Right lobe of liver (tissue), 6 donors: Measurements from ENCODE around the gene FUT2. TPM values are rescaled to one million over a fixed set of nuclear protein-coding genes. Genes with fewer than 3 reads are reported as not detected.
"Not testable (repeated sequence)": the region's sequence is repeated elsewhere in the genome, so short reads cannot be mapped to it uniquely, and the experiment has no call there.

Experiments used
- ATAC-seq, 4 donors: fragments of 200-7000 bp; cut with Tn5 transposase; one replicate each; pipeline ENCODE4 v1.9.1; 2020; ENCODE audit warnings: mild to moderate bottlenecking in 4 of 4, moderate library complexity in 4 of 4
- DNase-seq, 3 donors: peaks; one replicate each; pipeline ENCODE4 v3.0.0-alpha.2; 2020
- H3K27ac ChIP-seq, 3 donors: fragments of 200-600 bp; one replicate each; pipeline ENCODE4 v1.8.0; 2022
- H3K27me3 ChIP-seq, 2 donors: fragments of 200-600 bp; one replicate each; pipeline ENCODE4 v1.8.0; 2022
- H3K36me3 ChIP-seq, 4 donors: fragments of 200-600 bp; sonication (generic) in 1 of 4; one replicate each; pipeline versions ENCODE4 v1.5.1 to v1.8.0; 2017 to 2022; ENCODE audit warnings: control low read depth in 1 of 4
- H3K4me1 ChIP-seq, 4 donors: fragments of 200-600 bp; sonication (generic) in 1 of 4; one replicate each; pipeline versions ENCODE4 v1.5.1 to v1.8.0; 2017 to 2022; ENCODE audit warnings: control low read depth in 1 of 4
- H3K4me3 ChIP-seq, 3 donors: fragments of 200-600 bp; one replicate each; pipeline ENCODE4 v1.8.0; 2022
- H3K9me3 ChIP-seq, 4 donors: fragments of 200-600 bp; sonication (generic) in 1 of 4; one replicate each; pipeline versions ENCODE4 v1.5.1 to v1.8.0; 2017 to 2022; ENCODE audit warnings: control low read depth in 1 of 4
- CTCF ChIP-seq, 4 donors: fragments of 200-600 bp in 3 of 4; fragments of 450-650 bp in 1 of 4; IDR thresholded peaks; one replicate each; pipeline versions ENCODE4 v1.5.1 to v1.8.0; 2016 to 2022; ENCODE audit warnings: antibody characterized with exemption in 4 of 4, mild to moderate bottlenecking in 2 of 4
- POLR2A ChIP-seq: fragments of 450-650 bp; IDR thresholded peaks from one replicate; pipeline ENCODE4 v1.6.1; 2017; ENCODE audit warnings: antibody characterized with exemption, mild to moderate bottlenecking
- WGBS: methylation state at CpG from one replicate; pipeline ENCODE4 v1.1.6; 2018; ENCODE audit warnings: low coverage, low lambda C conversion rate; ENCODE audit not compliant: insufficient coverage; ENCODE audit errors: missing lambda C conversion rate; 5-methylcytosine and 5-hydroxymethylcytosine counted together
- intact Hi-C, 2 donors: fragments of 100-400 bp; cut with DNase I; formaldehyde crosslinking; loops; one replicate each; pipeline versions ENCODE4 v1.11.2 to v1.14.1; 2022
- total RNA-seq, 6 experiments: library from RNA; depleted of rRNA in 2 of 6; stranded (reverse); fragments of >200 nt in 2 of 6; fragmentation: NEBNext Ultra II Directional in 3 of 6; extraction: Animal tissue kit (Norgen Biotek cat#: 25700) in 3 of 6; gene quantifications; one replicate each; pipeline versions ENCODE4 v1.1.0 to v1.2.4, GENCODE V29; 2016 to 2023
- donor health status: DM: no; HTN: yes; CAD: no.
- donor health status: DM: no; HTN: no; CAD: no.
- donor health status: DM: no; HTN: no; CAD: no.
- donor health status: DM: no; HTN: yes; CAD: no.
- donor health status: DM: no; HTN: yes; CAD: no.

The FUT2 gene
- total RNA-seq, 6 experiments from 2014 or later: 2.6 TPM; not detected in 5

- no peak for DNase-seq
- WGBS: 57% methylated on average over 7 of the region's 24 CpGs
- TF ChIP-seq POLR2A (no peak), CTCF (IDR thresholded peaks at IDR 0.05) (no peak)
- H3K27me3 ChIP-seq: no peaks in the 10 kb centered on the region
- H3K4me3 ChIP-seq: no peak overlapping the region
- H3K27ac ChIP-seq: no peak overlapping the region
- H3K36me3 ChIP-seq: no peaks in the 10 kb centered on the region
- ATAC-seq: no peak
- no peaks in the 10 kb centered on the region for H3K9me3 ChIP-seq
- intact Hi-C loops: no loop called here
- peaks cover 0 to 3% (median 0%) of the 10 kb centered on the region in 4 donors for H3K4me1 ChIP-seq
Measured at GRCh38 chr19:48716562-48717291, 21.0 kb downstream of the FUT2 start.

GRCh38 chr19:48718106-48718505, 22.3 kb downstream of the FUT2 start:
- H3K36me3 ChIP-seq, H3K4me3 ChIP-seq, H3K27me3 ChIP-seq, H3K9me3 ChIP-seq, H3K4me1 ChIP-seq, intact Hi-C loops, DNase-seq, ATAC-seq, H3K27ac ChIP-seq: not testable (repeated sequence)
- 92% methylated on average over 13 of the region's 13 CpGs for WGBS

GRCh38 chr19:48718711-48719231, 23.0 kb downstream of the FUT2 start:
- H3K4me1 ChIP-seq: peaks cover 0 to 3% (median 0%) of the 10 kb centered on the region in 4 donors

DNA sequence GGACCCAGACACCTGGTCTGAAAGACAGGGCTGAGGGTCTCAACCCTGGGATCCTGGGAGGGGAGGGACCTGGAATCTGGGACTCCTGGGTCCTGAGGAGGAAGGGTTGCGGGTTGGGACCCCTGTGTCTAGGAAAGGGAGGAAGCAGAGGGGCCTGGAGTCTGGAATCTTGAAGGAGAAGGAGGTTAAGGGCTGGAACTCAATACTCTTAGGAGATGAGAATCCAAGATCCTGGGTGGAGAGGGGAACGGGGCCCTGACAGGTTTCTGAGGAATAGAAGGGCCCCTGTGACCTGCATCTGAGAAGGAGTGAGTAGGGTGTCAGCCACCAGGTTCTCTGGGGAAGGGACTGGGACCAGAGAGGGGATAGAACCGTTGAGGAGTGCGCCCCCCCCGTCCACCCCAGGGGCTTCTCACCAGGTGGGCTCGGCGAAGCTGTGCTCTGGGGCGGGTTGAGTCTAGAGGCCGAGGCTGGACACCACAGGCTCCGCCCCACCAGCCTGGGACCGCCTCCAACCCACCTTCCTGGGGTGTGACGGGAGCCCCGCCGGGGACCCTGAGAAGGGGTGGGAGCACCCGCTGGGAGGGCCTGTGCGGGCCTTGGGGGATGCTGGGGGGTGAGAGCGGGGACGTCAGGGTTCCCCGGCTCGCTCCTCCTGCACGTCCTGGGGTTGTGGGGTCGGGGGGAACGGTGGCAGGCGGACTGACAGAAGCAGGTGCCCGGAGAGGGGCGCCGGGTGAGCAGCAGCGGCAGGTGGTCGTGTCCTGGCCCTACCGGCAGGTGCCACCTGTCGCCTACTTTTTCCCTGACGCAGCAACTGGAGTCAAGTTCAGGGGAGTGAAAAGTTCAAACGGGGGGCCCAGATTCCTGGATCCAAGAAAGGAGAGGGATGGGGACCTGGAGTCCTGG, 23.7 kb downstream of the FUT2 start, which contains the start of gene MAMSTR:
MAMSTR (minus strand) TSS at position 463 of the 909 bp plus-strand sequence. CDS start 694 bp downstream, outside the sequence.
- TF ChIP-seq POLR2A: no peak
- no peaks in the 10 kb centered on the region for H3K9me3 ChIP-seq
- DNase-seq (no peak), ATAC-seq (no peak)
- whole genome bisulfite sequencing: 85% methylated on average over 12 of the region's 33 CpGs
- peaks cover 0 to 3% (median 0%) of the 10 kb centered on the region in 4 donors for H3K4me1 ChIP-seq
- H3K27ac ChIP-seq: peak within 1 kb of the TSS in 2 of 3 donors; percentile 33 to 62
- no peaks in the 10 kb centered on the region for H3K36me3 ChIP-seq
- peak within 1 kb of the TSS in 2 of 3 donors; percentile 59 to 63 for H3K4me3 ChIP-seq
- intact Hi-C loops: no loop called here
- no peaks in the 10 kb centered on the region for H3K27me3 ChIP-seq

More at GRCh38 chr19:48718711-48719231, 23.0 kb downstream of the FUT2 start:
- H3K4me3 ChIP-seq: no peak overlapping the region
- TF ChIP-seq POLR2A (no peak), CTCF (IDR thresholded peaks at IDR 0.05) (no peak)
- WGBS: 57% methylated on average over 15 of the region's 15 CpGs
- no peaks in the 10 kb centered on the region for H3K36me3 ChIP-seq
- H3K9me3 ChIP-seq: no peaks in the 10 kb centered on the region
- intact Hi-C loops: no loop called here
- no peaks in the 10 kb centered on the region for H3K27me3 ChIP-seq
- no peak overlapping the region for H3K27ac ChIP-seq
- no peak for DNase-seq
- ATAC-seq: no peak

DNA sequence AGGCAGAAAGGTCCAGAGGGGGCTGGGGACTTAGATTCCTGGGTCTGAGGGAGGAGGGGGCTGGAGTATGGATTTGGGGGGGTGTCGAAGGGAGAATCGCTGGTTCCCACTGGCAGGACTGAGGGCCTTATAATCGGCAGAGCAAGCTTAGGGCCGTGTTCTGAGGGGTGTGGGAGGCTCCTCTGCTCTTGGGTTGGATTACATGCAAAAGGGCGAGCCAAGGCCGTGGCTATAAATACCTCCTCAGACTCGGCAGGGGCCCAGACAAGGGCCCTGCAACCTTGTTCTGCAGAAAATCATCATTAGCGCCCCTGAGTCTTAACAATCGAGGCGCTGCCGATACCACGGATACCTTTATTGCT, 24.5 kb downstream of the FUT2 start:
- DNase-seq (no peak), ATAC-seq (no peak)
- Histone ChIP-seq H3K4me1 (no peaks in the 10 kb centered on the region), H3K9me3 (no peaks in the 10 kb centered on the region), H3K27ac (peak overlapping the region in 1 of 3 donors; percentile 33), H3K36me3 (no peaks in the 10 kb centered on the region), H3K4me3 (peak overlapping the region in 1 of 3 donors; percentile 59), H3K27me3 (no peaks in the 10 kb centered on the region)
- no peak for TF ChIP-seq CTCF (IDR thresholded peaks at IDR 0.05)
- TF ChIP-seq POLR2A: no peak
- 20% methylated on average over 2 of the region's 12 CpGs for WGBS
- intact Hi-C loops: no loop called here
